NCI-H82 (cell line): ENCODE measurements around the gene HOXD4.
A peak's percentile ranks its signal among the peaks of the same experiment; 100 is the strongest.

Experiments
- DNase-seq: peaks from one replicate; lab custom pipeline; 2025; lab: John Stamatoyannopoulos, UW

HOXD4 gene

GRCh38 chr2:176139661-176140512, 11.5 kb upstream of the HOXD4 start:
- no peak for DNase-seq

DNA sequence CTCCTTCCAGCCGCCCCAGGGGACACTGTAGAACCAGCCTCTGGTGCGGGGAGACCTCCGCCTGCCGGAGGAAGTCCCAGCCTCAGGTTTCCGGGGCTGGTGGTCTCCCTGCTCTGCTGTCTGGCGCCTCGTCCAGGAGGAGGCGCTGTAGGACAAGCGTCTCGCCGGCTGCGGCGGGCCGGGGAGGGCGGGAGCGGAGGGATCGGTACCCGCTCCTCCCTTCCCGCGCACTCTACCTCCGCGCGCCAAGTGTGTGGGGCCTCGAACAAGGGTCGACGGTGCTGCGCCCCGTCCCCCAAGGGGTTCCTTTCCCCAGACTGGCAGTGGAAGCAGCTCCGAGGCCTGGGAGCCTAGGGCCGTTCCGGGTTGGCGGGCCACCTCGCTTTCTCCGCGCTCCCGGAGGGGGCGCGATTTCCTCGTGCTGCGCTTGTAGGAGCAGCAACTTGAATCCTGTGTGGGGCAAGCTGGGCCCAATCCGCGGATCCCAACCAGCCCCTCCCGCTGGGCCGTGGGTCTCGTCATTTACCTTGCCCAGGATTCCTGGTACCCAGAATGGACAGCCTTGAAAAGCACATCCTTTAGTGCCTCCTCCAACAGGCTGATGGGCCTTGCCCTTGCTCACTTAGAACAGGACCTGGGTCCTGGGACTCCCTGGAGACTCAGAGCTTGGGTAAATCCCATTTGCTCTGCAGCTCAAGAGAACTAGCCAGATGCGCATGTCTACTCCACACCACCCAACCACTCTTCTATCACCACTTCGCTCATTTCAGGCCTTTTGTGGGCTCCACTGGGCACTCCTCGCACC, 10.6 kb upstream of the HOXD4 start:
- peak; percentile 93 for DNase-seq

- DNase-seq, result no peak
These were observed 9.1 kb upstream of the HOXD4 start for GRCh38 chr2:176142281-176142680.

DNA sequence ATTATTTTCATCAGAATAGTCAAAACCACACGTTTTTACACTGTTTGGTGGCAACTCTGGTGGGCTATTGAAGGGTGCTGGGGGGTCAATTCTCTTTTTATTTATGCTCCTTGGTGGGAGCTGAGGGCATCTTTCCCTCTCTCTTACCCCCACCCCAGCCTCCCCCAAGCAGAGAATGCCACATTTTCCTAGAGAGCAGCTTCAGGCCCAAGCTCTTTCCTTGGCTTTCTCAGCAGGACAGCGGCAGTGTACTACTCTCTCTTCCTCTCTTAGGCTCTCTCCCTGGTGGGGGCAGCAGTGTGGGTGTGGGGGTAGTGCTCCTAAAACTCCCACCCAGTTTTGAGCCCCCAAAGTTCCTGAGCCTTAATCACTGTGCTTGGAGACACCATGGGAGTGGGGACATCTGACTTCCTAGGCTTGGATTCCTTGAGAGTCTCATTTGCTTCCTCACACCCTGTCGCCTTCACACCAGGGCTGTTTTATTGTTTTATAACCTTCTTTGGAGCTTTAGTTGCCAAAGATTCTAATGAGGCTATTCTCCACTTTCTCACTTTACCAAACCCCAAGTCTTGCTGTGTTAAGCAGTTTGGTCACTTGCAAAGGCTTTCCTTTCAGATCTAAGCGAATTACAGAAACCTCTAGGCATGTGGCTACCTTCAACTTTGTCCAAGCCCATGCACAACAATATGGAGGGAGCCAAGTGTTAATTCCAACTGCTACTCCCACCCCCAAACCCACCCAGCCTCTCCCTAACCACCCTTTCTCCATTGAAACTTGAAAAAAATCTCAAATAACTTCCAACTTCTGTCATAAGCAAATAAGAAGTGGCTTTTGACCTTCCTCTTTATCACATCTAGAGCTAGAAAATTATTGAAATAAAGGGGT, 6.0 kb upstream of the HOXD4 start:
- no peak for DNase-seq

- DNase-seq, result no peak
These were observed 5.2 kb upstream of the HOXD4 start for GRCh38 chr2:176146101-176146500.

DNA sequence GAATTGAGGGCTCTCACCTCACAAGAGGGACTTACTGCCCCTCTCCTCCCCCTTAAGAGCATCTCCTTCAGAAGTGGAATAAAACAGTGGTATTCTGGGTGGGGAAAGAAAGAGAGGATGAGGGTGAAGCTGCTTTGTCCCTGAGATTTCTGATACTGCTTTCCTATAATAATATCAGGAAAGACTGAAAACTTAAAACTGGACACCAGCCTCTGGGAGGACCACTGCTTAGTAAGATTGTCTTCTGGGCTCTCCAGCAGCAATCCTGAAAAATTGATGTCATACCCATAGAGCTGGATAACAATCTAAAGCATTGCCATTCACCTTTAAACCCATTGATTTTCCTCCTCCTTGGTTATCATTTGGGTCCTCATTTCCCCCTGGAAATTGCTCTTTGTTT, 4.7 kb upstream of the HOXD4 start:
- no peak for DNase-seq

- no peak for DNase-seq
These were observed 4.0 kb upstream of the HOXD4 start for GRCh38 chr2:176147210-176147799.

GRCh38 chr2:176147800-176148496, 3.4 kb upstream of the HOXD4 start:
- DNase-seq, result no peak

DNA sequence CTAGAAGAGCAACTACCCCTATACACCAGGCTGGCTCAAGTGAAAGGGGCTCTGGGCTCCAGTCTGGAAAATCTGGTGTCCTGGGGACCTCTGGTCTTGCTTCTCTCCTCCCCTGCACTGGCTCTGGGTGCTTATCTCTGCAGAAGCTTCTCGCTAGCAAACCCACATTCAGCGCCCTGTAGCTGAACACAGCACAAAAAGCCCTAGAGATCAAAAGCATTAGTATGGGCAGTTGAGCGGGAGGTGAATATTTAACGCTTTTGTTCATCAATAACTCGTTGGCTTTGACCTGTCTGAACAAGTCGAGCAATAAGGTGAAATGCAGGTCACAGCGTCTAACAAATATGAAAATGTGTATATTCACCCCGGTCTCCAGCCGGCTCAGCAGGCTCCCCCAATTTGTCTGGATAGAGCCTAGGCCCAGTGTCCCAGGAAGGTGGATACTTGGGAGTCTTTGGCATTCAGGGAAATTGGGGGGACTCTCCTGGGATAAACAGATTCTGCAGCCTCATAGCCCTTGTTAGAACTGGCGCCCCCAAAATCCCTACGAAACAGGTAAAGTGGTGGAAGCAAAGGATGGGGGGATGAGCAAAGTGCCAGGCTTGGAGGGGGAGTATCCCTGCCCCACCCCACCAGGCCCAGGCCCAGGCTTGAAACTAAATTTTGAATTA, 2.5 kb upstream of the HOXD4 start:
- DNase-seq, result no peak

DNA sequence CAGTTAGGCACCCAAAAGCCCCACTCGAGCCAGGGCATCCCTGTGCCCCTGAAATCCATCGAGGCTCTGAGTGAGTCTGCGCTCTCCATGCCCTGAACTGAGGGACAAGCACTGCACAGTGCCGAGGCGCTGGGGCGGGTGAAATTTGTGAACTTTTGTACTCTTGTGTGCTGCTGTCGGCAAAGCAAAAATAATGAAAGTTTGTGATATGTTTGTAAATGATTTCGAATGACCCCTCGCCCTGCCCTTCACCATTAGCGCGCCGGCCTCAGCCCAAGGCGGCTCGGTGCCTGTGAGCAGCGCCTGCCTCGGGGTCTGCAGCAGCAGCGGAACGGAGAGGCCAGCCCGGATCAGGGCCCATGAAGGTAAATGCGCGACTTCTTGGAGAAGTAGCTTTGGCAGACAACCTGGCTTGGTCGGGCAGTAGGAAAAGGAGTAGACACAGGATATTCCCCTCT, 1.8 kb upstream of the HOXD4 start:
- no peak for DNase-seq

- DNase-seq, result no peak
These were observed 1.3 kb upstream of the HOXD4 start for GRCh38 chr2:176149939-176150583.

GRCh38 chr2:176150584-176151441, 537 bp upstream of the HOXD4 start:
- DNase-seq, result no peak

GRCh38 chr2:176152350-176153181, 1.2 kb downstream of the HOXD4 start:
- DNase-seq, result no peak

DNA sequence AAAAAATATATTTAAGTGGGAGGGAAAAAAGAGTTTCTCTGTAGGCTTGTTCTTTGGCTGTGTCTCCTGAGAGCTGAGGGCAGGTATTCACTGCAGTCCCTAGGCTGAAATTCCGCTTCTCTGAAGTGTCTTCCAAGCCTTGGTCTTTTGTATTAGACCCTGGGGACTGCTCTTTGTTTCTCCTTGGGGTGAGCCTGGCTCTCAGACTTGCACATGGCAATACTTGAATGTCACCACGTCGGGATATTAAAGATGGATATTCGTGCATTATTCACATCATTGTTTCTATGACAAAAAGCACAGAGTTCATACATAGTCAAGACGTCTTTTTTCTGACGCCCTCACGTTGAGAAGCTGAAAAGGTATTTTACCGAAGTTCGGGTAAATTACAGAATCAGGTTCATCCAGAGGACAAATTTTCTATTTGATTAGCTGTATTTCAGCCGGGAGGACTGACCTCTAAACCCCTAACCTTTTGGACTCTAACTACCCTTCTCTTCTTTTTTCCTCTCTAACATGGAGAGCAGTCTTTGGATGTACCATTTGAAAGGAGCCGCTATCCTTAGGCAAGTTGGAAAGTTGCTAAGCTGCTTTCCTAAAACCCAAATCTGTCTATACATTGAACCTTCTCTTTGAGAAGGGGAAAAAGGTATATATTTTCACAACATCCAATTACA, 3.4 kb downstream of the HOXD4 start:
- DNase-seq, result no peak

- no peak for DNase-seq
These were observed 4.2 kb downstream of the HOXD4 start for GRCh38 chr2:176155356-176156044.

- DNase-seq, result no peak
These were observed 5.0 kb downstream of the HOXD4 start for GRCh38 chr2:176156301-176156806.
